Measurements from ENCODE around the gene HMG20A.

The HMG20A gene

DNA sequence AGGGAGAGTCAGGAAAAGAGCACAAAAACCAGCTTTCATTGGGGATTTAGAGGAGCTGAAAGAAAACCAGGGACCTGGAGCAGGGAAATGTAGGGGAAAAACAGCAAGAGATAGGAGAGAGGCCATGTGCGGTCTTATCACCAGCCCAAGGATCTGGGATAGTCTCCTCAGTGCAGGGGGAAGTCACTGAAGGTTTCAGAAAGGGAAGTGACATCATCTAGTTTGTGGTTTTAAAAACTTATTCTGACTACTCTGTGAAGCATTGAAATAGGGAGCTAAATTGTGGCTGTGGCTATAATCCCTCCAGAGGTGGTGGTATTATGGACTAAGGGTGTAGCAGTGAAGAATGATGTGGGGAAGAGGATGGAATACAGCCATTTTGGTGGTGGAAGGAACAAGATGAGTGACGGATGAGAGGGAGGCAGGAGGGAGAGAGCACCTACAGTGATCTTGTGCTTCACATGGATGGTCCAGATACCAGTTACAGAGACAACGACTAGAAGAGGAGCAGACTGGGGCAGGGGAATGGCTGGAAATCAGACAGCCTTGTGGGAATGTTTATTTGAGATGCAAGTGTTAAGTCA lies 72.7 kb downstream of the HMG20A start:
- no peak for DNase-seq (ENCODE audit: low read depth, low spot score)
- Histone ChIP-seq H3K4me3 (no peak overlapping the region), H3K36me3 (ENCODE audit: insufficient read depth, low read length) (no peaks in the 10 kb centered on the region), H3K9me3 (ENCODE audit: low read depth, low read length) (no peaks in the 10 kb centered on the region), H3K9ac (ENCODE audit: insufficient read length) (no peak overlapping the region), H3K27ac (no peak overlapping the region)
- TF ChIP-seq EZH2 (IDR thresholded peaks at IDR 0.05) (no peak), FOXP2 (optimal IDR thresholded peaks at IDR 0.05; ENCODE audit: control extremely low read depth, extremely low read length, insufficient read depth) (no peak), POLR2AphosphoS5 (IDR thresholded peaks at IDR 0.05; ENCODE audit: borderline replicate concordance, low read depth, low read length) (no peak)

DNA sequence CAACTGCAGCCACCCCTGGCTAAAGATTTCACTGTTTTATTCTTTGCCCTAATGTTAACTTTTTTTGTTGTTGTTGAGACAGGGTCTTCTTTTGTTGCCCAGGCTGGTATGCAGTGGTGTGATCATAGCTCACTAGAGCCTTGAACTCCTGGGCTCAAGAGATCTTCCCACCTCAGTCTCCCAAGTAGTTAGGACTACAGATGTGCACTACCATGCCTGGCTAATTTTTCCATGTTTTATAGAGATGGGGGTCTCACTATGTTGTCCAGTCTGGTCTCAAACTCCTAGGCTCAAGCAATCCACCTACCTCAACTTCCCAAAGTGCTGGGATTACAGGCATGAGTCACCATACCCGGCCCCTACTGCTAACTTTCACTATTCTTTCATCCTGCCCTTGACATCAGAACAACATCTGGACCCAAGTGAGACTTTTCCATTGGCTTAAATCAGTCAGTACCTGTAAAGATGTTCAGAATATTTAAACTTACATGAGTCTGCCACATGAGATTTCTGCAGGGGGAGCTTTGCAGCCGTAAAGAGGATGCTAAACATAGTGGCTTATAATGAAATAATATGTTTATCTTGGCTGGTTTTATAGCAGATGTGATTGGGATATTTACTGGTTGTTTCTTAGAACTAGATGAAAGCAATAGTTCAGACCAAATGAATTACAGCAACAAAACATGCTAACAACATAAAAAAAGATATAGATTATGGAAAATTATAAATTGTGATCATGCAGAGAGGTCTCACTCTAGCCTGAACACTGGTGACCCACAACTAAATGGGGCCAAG lies 73.6 kb downstream of the HMG20A start:
- Histone ChIP-seq H3K4me3 (no peak overlapping the region), H3K9ac (ENCODE audit: insufficient read length) (no peak overlapping the region), H3K27ac (peak overlapping the region; percentile 68; the same call in 1 of the 2 replicates), H3K9me3 (ENCODE audit: low read depth, low read length) (no peaks in the 10 kb centered on the region), H3K36me3 (ENCODE audit: insufficient read depth, low read length) (no peaks in the 10 kb centered on the region)
- TF ChIP-seq FOXP2 (optimal IDR thresholded peaks at IDR 0.05; ENCODE audit: control extremely low read depth, extremely low read length, insufficient read depth) (no peak), EZH2 (IDR thresholded peaks at IDR 0.05) (no peak), POLR2AphosphoS5 (IDR thresholded peaks at IDR 0.05; ENCODE audit: borderline replicate concordance, low read depth, low read length) (no peak)
- no peak for DNase-seq (ENCODE audit: low read depth, low spot score)

- DNase-seq (ENCODE audit: low read depth, low spot score), result no peak
- no peaks in the 10 kb centered on the region for H3K9me3 ChIP-seq (ENCODE audit: low read depth, low read length)
- no peak overlapping the region for H3K9ac ChIP-seq (ENCODE audit: insufficient read length)
- TF ChIP-seq FOXP2 (optimal IDR thresholded peaks at IDR 0.05; ENCODE audit: control extremely low read depth, extremely low read length, insufficient read depth) (no peak), EZH2 (IDR thresholded peaks at IDR 0.05) (no peak), POLR2AphosphoS5 (IDR thresholded peaks at IDR 0.05; ENCODE audit: borderline replicate concordance, low read depth, low read length) (no peak)
- no peaks in the 10 kb centered on the region for H3K36me3 ChIP-seq (ENCODE audit: insufficient read depth, low read length)
- H3K4me3 ChIP-seq, result no peak overlapping the region
- peak overlapping the region; percentile 68; the same call in 1 of the 2 replicates for H3K27ac ChIP-seq
Observed at GRCh38 chr15:77494964-77495363, 74.3 kb downstream of the HMG20A start.

DNA sequence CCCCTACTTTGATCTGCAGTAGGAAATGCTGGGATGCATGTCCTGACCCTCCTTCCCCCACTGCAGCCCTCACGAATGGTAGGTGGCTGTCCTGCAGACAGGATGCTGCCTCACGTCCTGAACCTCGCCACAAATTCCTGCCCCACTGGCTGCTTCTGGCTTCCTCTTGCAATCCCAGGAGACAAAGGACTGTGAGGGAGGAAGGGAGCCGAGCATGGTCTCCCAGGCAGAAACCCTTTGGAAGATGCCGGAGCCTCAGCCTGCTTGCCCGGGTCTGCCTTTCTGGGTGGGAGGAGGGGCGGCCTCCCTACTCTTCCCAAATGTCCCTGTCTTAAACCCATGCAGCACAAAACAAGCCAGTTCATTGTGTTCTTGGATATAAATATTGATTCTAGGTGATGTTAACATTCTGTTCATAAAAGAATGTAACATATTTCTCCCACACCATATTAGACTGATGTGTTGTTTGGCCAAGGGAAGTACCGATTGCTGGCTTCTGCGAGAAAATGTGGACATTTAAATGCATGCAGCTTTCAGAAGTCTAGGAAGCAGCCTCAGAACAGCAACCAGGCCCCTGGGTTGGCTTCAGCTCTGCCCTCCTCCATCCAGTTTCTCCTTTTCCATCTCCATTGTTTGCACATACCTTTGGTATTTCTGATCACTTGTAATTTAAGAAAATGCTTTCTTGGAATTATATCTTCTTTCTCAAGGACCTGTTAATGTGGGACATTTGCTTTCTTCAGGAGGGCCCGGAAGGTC lies 75.3 kb downstream of the HMG20A start:
- peak overlapping the region; percentile 76 for H3K4me3 ChIP-seq

DNA sequence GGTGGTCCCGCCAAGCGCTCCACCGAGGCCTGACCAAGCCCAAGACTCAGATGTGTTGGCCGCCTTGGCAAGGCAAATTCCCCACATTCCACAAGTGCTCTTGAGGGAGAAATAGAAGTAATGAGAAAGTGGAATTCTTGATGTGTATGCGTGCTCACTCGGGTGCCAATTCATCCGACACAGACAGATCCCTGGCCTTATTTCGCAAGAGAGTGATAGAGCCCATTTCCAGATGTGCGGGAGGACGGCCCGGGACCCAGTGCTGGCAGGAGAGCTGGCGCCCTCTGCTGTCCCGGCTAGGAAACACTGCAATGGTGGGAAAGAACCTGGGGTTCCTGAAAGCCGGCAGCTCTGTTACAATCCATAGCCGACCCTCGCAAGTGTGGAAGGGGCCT lies 76.0 kb downstream of the HMG20A start:
- TF ChIP-seq POLR2AphosphoS5 (IDR thresholded peaks at IDR 0.05; ENCODE audit: borderline replicate concordance, low read depth, low read length) (0 out of 2 replicates have a peak, but pooled peaks have one; percentile 28), EZH2 (IDR thresholded peaks at IDR 0.05) (no peak), FOXP2 (optimal IDR thresholded peaks at IDR 0.05; ENCODE audit: control extremely low read depth, extremely low read length, insufficient read depth) (no peak)
- Histone ChIP-seq H3K27ac (peak overlapping the region; percentile 98), H3K4me3 (peak overlapping the region; percentile 76), H3K9me3 (ENCODE audit: low read depth, low read length) (no peaks in the 10 kb centered on the region), H3K36me3 (ENCODE audit: insufficient read depth, low read length) (no peaks in the 10 kb centered on the region), H3K9ac (ENCODE audit: insufficient read length) (peak overlapping the region; percentile 69)
- DNase-seq (ENCODE audit: low read depth, low spot score), result peak; percentile 85

More for the DNA sequence above, 75.3 kb downstream of the HMG20A start:
- DNase-seq (ENCODE audit: low read depth, low spot score), result no peak
- TF ChIP-seq FOXP2 (optimal IDR thresholded peaks at IDR 0.05; ENCODE audit: control extremely low read depth, extremely low read length, insufficient read depth) (no peak), POLR2AphosphoS5 (IDR thresholded peaks at IDR 0.05; ENCODE audit: borderline replicate concordance, low read depth, low read length) (no peak), EZH2 (IDR thresholded peaks at IDR 0.05) (no peak)
- Histone ChIP-seq H3K36me3 (ENCODE audit: insufficient read depth, low read length) (no peaks in the 10 kb centered on the region), H3K9ac (ENCODE audit: insufficient read length) (peak overlapping the region; percentile 54), H3K27ac (peak overlapping the region; percentile 98), H3K9me3 (ENCODE audit: low read depth, low read length) (no peaks in the 10 kb centered on the region)

DNA sequence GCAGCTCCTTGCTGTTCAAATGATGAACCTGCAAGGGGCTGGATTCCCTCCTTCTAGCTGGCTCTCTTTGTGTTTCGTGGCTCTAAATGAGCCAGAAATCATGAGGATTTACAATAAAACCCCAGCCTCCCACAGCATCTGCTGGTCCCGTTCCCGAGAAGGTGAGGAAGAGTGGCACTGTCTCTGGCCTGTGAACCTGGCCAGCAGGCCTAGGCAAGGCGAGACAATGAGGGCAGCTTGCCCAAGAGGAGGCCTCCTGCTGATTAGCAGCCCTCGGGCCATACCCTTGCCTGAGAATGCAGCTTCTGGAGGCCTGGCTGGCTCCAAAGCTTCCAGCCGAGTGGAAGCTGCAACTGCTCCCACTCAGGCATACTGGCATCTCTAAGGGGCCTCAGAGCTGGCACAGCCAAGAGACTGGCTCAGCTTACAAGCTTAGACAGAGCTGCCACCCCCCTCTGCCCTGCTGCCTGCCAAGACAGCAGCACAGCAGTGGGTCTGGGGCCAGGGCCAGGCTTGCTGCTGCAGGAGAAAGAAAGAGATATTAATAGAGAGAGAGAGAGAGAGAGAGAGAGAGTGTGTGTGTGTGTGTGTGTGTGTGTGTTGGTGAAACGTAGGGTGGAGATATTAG lies 76.5 kb downstream of the HMG20A start:
- Histone ChIP-seq H3K4me3 (peak overlapping the region; percentile 76), H3K36me3 (ENCODE audit: insufficient read depth, low read length) (no peaks in the 10 kb centered on the region), H3K9me3 (ENCODE audit: low read depth, low read length) (no peaks in the 10 kb centered on the region), H3K9ac (ENCODE audit: insufficient read length) (peak overlapping the region; percentile 69), H3K27ac (peak overlapping the region; percentile 98)
- TF ChIP-seq POLR2AphosphoS5 (IDR thresholded peaks at IDR 0.05; ENCODE audit: borderline replicate concordance, low read depth, low read length) (no peak), EZH2 (IDR thresholded peaks at IDR 0.05) (no peak), FOXP2 (optimal IDR thresholded peaks at IDR 0.05; ENCODE audit: control extremely low read depth, extremely low read length, insufficient read depth) (no peak)
- no peak for DNase-seq (ENCODE audit: low read depth, low spot score)

DNA sequence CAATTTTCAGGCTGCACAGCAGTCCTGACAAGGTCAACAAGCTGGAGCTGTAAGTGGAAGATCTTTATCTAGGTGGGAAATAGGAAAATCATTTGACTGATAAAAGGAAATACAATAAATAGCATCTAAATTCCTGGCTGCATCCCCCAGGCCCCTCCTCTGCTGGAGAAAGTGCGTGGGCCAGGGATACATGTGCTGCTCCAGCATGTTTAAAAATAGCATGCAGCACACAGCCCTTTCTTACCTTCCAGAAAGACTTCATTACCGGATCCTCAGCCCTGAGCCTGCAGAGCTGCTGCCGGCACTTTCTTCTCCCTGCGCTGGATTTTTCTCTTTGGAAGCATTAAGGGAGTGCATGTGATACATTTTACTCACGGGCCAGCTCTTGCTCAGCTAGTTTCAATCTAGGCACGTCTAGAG lies 77.3 kb downstream of the HMG20A start:
- H3K27ac ChIP-seq, result peak overlapping the region; percentile 98
- TF ChIP-seq EZH2 (IDR thresholded peaks at IDR 0.05) (no peak), POLR2AphosphoS5 (IDR thresholded peaks at IDR 0.05; ENCODE audit: borderline replicate concordance, low read depth, low read length) (no peak)

More for the DNA sequence above, 77.3 kb downstream of the HMG20A start:
- Histone ChIP-seq H3K9ac (ENCODE audit: insufficient read length) (peak overlapping the region; percentile 69), H3K36me3 (ENCODE audit: insufficient read depth, low read length) (no peaks in the 10 kb centered on the region), H3K4me3 (peak overlapping the region; percentile 76), H3K9me3 (ENCODE audit: low read depth, low read length) (no peaks in the 10 kb centered on the region)
- no peak for DNase-seq (ENCODE audit: low read depth, low spot score)
